SU-DHL-6 (cell line): ENCODE data around the gene STPG4.

Experiments
- CTCF ChIP-seq: fragments of 200-600 bp; sonication (generic); IDR thresholded peaks from one replicate; pipeline ENCODE4 v1.5.1; 2017; ENCODE audit warnings: antibody characterized with exemption, mild to moderate bottlenecking, low read length, moderate library complexity; ENCODE audit not compliant: insufficient read depth, poor library complexity, severe bottlenecking
- EZH2phosphoT487 ChIP-seq: fragments of 200-600 bp; sonication (generic), shearing (Covaris generic); conservative IDR thresholded peaks from 2 replicates; pipeline ENCODE4 v1.6.1; 2018; ENCODE audit warnings: mild to moderate bottlenecking, antibody characterized with exemption, low read length, moderate library complexity, mixed read lengths

- TF ChIP-seq CTCF, result no peak
- TF ChIP-seq EZH2phosphoT487, result no peak
Observed at GRCh38 chr2:47039913-47040562, 115.1 kb downstream of the STPG4 start.
